GM08714 (cell line): ENCODE data around the gene SERPINI1.
"Not testable (repeated sequence)": the region's sequence is repeated elsewhere in the genome, so short reads cannot be mapped to it uniquely, and the experiment has no call there.

Source experiments
- H3K4me3 ChIP-seq: fragments of 200-500 bp; sonication (Bioruptor generic); 2 replicates; pipeline ENCODE4 v1.5.1; 2014; ENCODE audit warnings: mild to moderate bottlenecking, low read length, inconsistent platforms
- ZNF274 ChIP-seq: IDR thresholded peaks from 2 replicates; pipeline ENCODE4 v1.6.1; 2012; ENCODE audit warnings: mild to moderate bottlenecking, low read depth, low read length

Gene SERPINI1

DNA sequence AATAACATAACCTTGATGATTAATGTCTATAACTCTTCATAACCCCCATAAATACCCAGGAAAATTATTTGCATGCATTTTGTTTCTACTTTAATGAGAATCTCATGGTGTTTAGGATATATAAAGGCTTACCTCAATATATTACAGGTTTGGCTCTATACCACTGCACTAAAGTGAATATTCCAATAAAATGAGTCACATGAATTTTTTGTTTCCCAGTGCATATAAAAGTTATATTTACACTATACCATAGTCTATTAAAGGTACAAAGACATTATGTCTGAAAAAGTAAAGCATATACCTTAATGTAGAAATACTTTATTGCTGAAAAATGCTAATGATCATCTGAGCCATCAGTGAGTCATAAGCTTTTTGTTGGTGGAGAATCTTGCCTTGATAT, 74.7 kb downstream of the SERPINI1 start:
- H3K4me3 ChIP-seq, result no peak overlapping the region
- TF ChIP-seq ZNF274, result no peak

DNA sequence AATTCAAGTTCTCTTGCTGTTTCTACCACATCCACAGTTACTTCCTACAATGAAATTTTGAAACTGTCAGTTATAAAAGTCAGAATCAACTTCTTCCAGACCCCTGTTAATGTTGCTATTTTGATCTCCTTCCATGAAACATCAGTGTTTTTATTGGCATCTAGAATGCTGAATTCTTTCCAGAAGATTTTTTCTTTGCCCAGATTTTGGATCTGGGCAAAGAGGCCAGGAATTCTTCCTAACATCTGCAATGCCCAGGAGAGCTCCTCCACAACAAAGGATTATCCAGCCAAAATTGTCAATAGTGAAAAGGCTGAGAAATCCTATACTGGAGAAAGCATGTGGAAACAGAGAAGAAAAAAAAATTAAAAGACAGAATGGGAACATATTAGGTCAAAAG, 75.5 kb downstream of the SERPINI1 start:
- H3K4me3 ChIP-seq, result no peak overlapping the region
- no peak for TF ChIP-seq ZNF274

DNA sequence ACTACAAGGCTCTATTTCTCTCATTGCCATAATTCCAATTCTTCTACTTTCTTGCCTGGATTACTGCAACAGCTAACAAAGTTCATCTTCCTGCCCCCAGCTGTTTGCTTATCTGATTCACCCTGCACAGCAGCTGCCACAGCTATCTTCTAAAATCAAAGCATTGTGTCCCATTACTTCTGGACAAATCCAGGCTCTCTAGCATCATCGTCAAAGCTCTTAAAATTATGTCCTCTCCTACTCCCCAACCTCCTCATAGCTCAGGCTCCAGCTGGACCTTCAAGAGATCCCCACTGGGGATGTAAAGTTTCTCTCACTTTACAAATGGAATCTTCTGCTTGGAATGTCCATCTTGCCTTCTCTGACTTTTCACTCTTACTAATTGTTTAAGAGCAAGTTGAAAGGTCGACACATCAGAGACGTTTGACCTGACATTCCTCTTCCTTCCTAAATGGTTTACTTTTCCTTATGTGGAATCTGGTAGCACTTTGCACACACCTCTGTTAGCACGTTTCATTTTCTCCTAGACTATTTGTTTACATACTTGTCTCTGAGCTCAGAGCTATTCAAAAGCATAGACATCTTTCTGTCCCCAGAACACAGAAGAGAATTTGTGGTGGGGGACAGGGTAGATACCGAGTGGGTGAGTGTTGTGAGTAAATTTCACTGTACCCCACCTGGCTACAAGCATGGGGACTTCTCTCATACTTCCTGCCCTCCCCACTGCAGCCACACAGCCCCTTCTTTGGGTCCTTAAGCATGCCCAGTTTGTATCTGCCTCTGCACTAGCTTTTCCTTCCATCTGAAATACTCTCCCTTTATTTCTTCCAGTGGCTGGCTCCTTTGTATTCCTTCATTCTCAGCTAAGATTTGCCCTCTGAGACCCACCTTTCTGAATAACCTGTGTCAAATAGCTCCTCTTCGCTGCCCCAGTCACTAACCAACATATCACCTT, 77.9 kb downstream of the SERPINI1 start:
- H3K4me3 ChIP-seq, result no peak overlapping the region
- no peak for TF ChIP-seq ZNF274

DNA sequence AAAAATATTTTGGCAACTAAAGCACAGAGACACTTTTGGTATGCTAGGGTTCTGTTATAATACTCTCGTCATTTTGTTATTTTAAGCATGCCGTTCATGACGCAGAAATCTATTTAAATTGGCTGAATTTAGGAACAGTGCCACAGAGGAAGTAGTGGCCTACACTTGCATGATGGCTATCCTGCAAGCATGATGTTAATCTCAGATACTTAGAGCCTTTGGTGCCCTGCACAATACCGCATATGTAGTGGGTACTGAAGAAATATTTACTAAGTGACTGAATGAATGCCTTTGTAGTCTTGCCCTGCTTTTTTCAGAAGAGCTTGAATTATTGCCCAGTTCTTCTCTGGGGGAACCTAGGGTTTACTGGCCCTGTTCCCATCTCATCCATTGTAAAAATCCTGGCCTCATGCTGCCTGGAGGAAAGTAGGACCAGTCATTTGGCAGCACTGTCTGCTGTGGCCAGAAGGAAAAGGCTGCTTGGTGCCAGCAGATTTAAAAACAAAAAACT, 79.0 kb downstream of the SERPINI1 start:
- no peak for TF ChIP-seq ZNF274
- H3K4me3 ChIP-seq, result no peak overlapping the region

DNA sequence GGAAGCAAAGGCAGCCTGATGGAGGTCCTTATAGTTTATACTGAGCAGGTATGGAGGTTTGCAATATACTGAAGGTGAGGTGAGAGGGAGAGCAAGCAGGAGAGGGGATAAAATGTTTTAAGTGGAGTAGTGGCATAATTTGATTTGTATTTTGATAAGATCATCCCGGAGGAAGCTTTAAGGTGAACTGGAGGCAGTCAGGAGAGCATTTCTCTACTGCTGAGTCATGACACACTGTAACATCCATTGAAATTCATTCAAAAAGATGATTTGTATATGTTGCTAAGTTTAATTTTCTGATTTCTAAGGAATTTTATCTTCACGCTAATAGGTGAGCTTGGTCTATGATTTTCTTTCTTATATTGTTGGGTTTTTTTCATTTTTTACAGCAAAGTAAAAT, 81.4 kb downstream of the SERPINI1 start:
- H3K4me3 ChIP-seq, result no peak overlapping the region
- no peak for TF ChIP-seq ZNF274

DNA sequence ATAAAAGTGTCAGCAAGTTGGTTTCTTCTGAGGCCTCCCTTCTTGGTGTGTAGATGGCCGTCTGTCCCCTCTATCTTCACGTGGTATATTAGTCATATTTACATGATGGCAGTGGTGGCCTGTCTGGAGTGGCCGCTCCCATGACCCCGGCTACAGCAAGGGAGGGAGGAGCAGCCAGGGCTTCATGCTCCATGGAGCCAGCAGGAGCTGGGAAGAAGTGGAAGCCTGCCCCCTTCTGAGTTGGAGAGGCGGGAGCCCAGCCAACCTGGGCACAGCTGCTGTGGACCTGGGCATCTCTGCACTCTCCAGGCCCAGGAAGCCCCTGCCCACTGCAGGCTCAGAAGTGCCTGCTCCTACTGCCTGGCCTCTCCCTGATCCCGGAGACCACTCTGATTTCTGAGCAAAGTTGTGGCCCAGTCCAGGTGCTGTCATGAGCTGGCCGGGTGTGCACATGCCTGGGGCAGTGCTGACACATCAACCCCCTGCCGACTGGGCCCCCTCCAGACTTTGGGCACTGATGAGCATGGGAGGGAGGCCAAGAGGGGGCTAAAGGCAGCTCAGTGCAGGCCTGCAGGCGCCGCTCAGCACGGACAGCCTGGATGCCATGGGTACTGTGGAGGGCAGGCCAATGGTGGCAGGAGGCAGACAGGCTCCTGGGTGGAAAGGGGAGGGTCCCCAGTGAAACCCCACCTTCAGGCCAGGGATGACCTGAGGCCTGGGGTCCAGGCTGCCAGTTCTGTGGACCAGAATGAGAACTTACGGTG, 84.8 kb downstream of the SERPINI1 start:
- H3K4me3 ChIP-seq, result no peak overlapping the region

DNA sequence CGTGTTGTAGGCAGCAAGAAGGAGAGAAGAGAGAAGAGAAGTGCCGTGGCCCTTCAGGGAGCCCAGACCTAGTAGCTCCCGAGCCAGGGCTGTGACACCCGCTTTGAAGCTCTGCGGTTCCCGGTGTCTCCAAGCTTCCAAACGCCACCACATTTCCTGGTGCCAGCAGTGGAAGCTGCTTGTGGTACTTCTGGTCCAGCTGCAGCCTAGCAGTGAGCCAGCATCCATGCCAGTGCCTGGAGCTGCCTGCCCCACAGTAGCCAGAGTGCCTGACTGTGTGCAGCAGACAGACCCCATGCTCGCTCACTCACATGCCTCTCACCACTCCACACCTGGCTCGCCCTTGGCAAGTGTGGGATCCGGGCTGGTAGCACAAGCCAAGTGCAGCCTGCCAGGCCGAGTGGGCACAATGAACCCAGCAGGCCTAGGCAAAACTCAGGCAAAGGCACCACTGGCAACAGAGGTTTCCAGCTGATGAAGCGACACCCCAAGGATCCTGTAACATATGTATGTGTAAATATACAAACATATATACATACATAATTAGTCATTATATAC, 85.8 kb downstream of the SERPINI1 start:
- no peak for TF ChIP-seq ZNF274
- no peak overlapping the region for H3K4me3 ChIP-seq

More for the DNA sequence above, 84.8 kb downstream of the SERPINI1 start:
- TF ChIP-seq ZNF274, result no peak

DNA sequence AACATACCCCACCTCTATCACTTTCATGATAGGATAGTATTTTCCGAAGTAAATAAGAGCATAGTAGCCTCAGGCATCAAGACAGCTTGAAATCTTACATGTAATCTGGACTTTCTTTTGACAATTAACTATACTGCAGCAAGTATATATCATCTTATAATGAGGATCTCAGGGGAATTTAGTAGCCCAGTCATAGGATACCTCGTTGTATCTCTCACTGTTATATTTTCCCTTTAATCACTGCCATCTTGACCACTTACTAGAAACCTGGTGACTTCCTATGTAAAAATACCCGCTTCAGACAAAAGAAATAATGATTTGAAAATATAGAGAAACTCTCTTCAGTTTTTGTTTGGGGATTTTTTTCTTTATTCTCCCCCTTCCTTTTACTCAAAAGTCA, 88.2 kb downstream of the SERPINI1 start:
- no peak for TF ChIP-seq ZNF274
- no peak overlapping the region for H3K4me3 ChIP-seq

DNA sequence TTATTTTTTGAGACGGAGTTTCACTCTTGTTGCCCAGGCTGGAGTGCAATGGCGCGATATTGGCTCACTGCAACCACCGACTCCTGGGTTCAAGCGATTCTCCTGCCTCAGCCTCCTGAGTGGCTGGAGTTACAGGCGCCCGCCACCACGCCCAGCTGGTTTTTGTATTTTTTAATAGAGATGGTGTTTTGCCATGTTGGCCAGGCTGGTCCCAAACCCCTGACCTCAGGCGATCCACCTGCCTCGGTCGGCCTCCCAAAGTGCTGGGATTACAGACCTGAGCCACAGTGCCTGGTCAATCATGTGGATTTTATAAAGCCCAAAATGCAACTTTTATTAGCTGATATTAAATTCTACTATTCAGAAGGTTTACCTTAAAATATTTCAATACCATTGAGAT, 92.1 kb downstream of the SERPINI1 start:
- H3K4me3 ChIP-seq, result not testable (repeated sequence)

DNA sequence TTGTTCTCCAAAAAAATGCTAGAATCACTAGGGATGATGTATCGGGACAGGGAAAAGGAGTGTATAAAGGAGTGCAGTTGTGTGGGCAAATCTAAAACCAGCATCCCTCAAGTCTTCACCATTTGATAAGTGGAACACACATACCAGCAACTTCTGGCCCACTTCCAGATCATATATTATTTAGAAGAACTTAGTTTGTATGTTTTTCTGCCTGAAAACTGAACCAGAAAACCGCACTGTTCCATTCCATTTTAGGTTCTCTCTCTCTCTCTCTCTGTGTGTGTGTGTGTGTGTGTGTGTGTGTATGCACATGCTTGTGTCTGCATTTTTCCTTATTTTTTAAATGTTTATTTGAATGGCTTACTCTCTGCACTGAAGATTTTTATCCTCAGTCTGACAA, 93.5 kb downstream of the SERPINI1 start:
- no peak overlapping the region for H3K4me3 ChIP-seq
- TF ChIP-seq ZNF274, result no peak

DNA sequence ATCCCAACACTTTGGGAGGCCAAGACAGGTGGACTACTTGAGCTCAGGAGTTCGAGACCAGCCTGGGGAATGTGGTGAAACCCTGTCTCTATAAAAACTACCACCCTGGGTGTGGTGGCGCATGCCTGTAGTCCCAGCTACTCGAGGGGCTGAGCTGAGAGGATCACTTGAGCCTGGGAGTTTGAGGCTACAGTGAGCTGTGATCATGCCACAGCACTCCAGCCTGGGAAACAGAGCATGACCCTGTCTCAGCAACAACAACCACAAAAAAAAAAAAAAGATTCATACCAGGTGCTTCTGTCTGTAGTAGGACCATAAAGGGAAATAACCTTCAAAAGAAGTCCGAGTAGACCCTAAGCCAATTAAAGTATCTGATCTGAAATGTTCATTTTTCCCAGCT, 94.5 kb downstream of the SERPINI1 start:
- H3K4me3 ChIP-seq, result no peak overlapping the region
- TF ChIP-seq ZNF274, result no peak

DNA sequence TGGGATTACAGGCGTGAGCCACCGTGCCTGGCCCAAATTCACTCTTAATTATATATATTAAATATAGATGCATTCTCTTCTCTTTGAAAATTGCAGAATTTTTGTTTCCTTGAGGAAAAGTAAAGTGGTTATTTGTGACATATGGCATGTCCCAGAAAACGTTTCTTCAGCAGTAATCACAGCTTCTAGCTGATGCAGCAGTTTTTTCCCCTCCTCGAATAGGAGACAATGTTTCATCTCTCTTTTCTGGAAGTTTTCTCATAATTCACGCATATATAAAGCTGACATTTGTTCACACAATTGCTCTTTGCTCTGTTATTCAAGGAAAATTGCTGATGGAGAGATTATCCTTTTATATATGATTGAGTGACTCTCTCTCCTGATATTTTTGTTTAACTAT, 99.8 kb downstream of the SERPINI1 start:
- TF ChIP-seq ZNF274, result no peak
- no peak overlapping the region for H3K4me3 ChIP-seq

DNA sequence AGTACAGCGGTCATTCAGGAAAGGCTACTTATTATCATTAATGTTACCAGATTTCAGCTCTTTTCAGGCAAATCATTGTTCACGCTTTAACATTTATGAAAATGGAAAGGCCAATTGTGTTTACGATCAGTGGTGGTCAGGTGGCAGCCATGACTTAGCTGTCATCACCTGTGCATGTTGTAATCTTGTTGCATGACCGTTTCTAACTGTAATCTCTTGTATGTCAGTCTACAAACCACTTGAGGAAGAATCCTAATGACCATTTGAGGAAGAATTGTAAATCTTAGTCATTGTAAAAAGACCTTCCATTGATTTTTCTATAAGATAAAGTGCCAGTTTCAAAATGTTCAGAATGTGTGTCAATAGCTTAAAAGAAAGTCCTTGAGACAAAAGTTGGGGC, 100.4 kb downstream of the SERPINI1 start:
- H3K4me3 ChIP-seq, result no peak overlapping the region
- TF ChIP-seq ZNF274, result no peak

DNA sequence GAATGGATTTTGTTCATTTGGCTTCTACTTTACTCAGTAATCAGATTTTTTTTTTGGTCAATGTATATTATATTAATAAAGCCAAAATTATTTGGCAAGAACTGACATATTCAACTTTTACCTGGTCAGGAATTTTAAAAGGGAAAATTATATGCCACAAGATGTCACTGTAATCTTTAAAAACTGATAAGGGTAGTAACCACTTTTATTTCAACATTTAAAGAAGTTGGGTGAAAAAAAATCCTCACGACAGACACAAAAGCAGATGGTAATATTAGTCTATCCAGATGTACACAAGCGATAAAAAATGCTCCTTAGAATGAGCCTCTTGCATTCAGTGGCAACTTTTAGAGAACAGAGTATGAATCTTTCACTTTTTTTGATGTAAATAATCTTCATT, 101.9 kb downstream of the SERPINI1 start:
- no peak overlapping the region for H3K4me3 ChIP-seq
- no peak for TF ChIP-seq ZNF274
